ENCODE data around the gene C1orf185. TPM values are rescaled to one million over a fixed set of nuclear protein-coding genes. Genes with fewer than 3 reads are reported as not detected.

Gene C1orf185
- total RNA-seq, 1 donor from 2014 or later, result not detected

Small RNA genes within 50 kb of the gene (microRNA-seq; reads per million reads assigned to microRNA genes)
- gene MIR4421 (ENCODE audit: borderline number of aligned reads) (not detected), gene MIR6500 (ENCODE audit: borderline number of aligned reads) (not detected)

Other genes starting within 250 kb of the C1orf185 start
- gene FAF1, start 142.0 kb upstream of the C1orf185 start, total RNA-seq, result 47.8 TPM
- gene CDKN2C, start 132.0 kb upstream of the C1orf185 start, total RNA-seq, result 33.1 TPM
- 121 TPM for gene RNF11, start 134.0 kb downstream of the C1orf185 start, total RNA-seq
- gene TTC39A, start 228.3 kb downstream of the C1orf185 start, total RNA-seq, result 0.45 TPM